Upper lobe of right lung (tissue), 1 donor: ENCODE measurements around the gene RPL7A. TPM values are rescaled to one million over a fixed set of nuclear protein-coding genes. Genes with fewer than 3 reads are reported as not detected.

Experiments
- ATAC-seq: fragments of 200-7000 bp; cut with Tn5 transposase; one replicate; pipeline ENCODE4 v1.9.1; 2020; ENCODE audit warnings: mild to moderate bottlenecking, moderate library complexity
- DNase-seq: peaks from one replicate; pipeline ENCODE4 v3.0.0-alpha.2; 2020
- H3K27ac ChIP-seq: fragments of 200-600 bp; one replicate; pipeline ENCODE4 v1.8.0; 2022
- H3K27me3 ChIP-seq: fragments of 200-600 bp; one replicate; pipeline ENCODE4 v1.8.0; 2022; ENCODE audit warnings: mild to moderate bottlenecking
- H3K36me3 ChIP-seq: fragments of 200-600 bp; one replicate; pipeline ENCODE4 v1.8.0; 2022
- H3K4me1 ChIP-seq: fragments of 200-600 bp; one replicate; pipeline ENCODE4 v1.8.0; 2022
- H3K4me3 ChIP-seq: fragments of 200-600 bp; one replicate; pipeline ENCODE4 v1.8.0; 2022; ENCODE audit warnings: mild to moderate bottlenecking
- H3K9me3 ChIP-seq: fragments of 200-600 bp; one replicate; pipeline ENCODE4 v1.8.0; 2022
- CTCF ChIP-seq: fragments of 200-600 bp; IDR thresholded peaks from one replicate; pipeline ENCODE4 v1.8.0; 2022; ENCODE audit warnings: antibody characterized with exemption
- intact Hi-C: fragments of 100-400 bp; cut with DNase I; formaldehyde crosslinking; loops from one replicate; pipeline ENCODE4 v1.11.0; 2022
- total RNA-seq: library from RNA; stranded (reverse); fragmentation: NEBNext Ultra II Directional; extraction: Animal tissue kit (Norgen Biotek cat#: 25700); gene quantifications from one replicate; pipeline ENCODE4 v1.2.1, GENCODE V29; 2021
- donor health status: DM: no; HTN: yes; CAD: no; lungs with severe emphysema.

The RPL7A gene
- total RNA-seq, 1 donor from 2014 or later = 1,380 TPM

GRCh38 chr9:133352635-133353340 is 4.8 kb downstream of the RPL7A start:
- no peaks in the 10 kb centered on the region for H3K9me3 ChIP-seq
- no peak for ATAC-seq
- no peaks in the 10 kb centered on the region for H3K27me3 ChIP-seq
- H3K4me1 ChIP-seq = peaks cover 32% of the 10 kb centered on the region
- intact Hi-C loops = no loop called here
- no peak overlapping the region for H3K27ac ChIP-seq
- H3K36me3 ChIP-seq = peaks cover 54% of the 10 kb centered on the region
- no peak for DNase-seq
- H3K4me3 ChIP-seq = no peak overlapping the region
- no peak for TF ChIP-seq CTCF

GRCh38 chr9:133353548-133353947 is 5.5 kb downstream of the RPL7A start:
- ATAC-seq = no peak
- Histone ChIP-seq H3K4me3 (no peak overlapping the region), H3K27ac (no peak overlapping the region), H3K27me3 (no peaks in the 10 kb centered on the region), H3K36me3 (peaks cover 54% of the 10 kb centered on the region), H3K4me1 (peaks cover 32% of the 10 kb centered on the region), H3K9me3 (no peaks in the 10 kb centered on the region)
- intact Hi-C loops = no loop called here
- no peak for DNase-seq
- TF ChIP-seq CTCF = no peak

GRCh38 chr9:133354766-133355165 is 6.7 kb downstream of the RPL7A start:
- no peak for TF ChIP-seq CTCF
- no peak overlapping the region for H3K4me3 ChIP-seq
- no peaks in the 10 kb centered on the region for H3K27me3 ChIP-seq
- peaks cover 22% of the 10 kb centered on the region for H3K4me1 ChIP-seq
- ATAC-seq (no peak), DNase-seq (no peak)
- peaks cover 50% of the 10 kb centered on the region for H3K36me3 ChIP-seq
- H3K27ac ChIP-seq = no peak overlapping the region
- intact Hi-C loops = no loop called here
- no peaks in the 10 kb centered on the region for H3K9me3 ChIP-seq

GRCh38 chr9:133355881-133356357 is 7.9 kb downstream of the RPL7A start:
- ATAC-seq = peak; percentile 28
- peaks cover 18% of the 10 kb centered on the region for H3K4me1 ChIP-seq
- TF ChIP-seq CTCF = no peak
- no peaks in the 10 kb centered on the region for H3K27me3 ChIP-seq
- no peak for DNase-seq
- H3K4me3 ChIP-seq = peak overlapping the region; percentile 85
- intact Hi-C loops = no loop called here
- peaks cover 50% of the 10 kb centered on the region for H3K36me3 ChIP-seq
- H3K27ac ChIP-seq = peak overlapping the region; percentile 82
- no peaks in the 10 kb centered on the region for H3K9me3 ChIP-seq

DNA sequence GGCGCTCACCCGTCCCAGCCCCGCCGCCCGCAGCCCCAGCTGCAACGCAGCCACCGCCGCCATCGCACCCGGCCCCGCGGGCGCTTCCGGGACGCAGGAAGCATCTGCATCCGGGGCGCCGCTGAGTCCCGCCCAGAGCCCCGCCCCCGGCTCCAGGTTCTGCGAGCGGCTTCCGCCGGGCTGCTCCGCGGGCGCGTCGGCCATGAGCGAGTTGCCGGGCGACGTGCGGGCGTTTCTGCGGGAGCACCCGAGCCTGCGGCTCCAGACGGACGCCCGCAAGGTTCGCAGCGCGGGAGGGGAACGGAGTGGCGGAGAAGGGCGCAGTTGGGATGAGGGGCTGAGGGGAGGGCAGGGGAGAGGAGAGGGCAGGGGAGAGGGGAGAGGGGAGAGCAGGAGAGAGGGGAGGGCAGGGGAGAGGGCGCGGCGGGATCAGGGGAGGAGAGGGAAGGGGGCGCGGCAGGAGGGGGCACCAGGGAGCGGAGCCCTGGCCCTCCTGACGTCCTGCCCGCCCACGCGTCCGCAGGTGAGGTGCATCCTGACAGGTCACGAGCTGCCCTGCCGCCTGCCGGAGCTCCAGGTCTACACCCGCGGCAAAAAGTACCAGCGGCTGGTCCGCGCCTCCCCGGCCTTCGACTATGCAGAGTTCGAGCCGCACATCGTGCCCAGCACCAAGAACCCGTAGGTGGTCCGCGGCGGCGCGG is 8.5 kb downstream of the RPL7A start, which contains the start of the genes SURF1 and SURF2:
TSS of gene SURF1 (minus strand) at position 97 of the 701 bp plus-strand sequence. CDS start at position 63, 34 bp downstream.
TSS of gene SURF2 (plus strand) at position 160 of the 701 bp plus-strand sequence. CDS start at position 203, 43 bp downstream.
- Histone ChIP-seq H3K27me3 (no peaks in the 10 kb centered on the region), H3K4me1 (peaks cover 18% of the 10 kb centered on the region), H3K9me3 (no peaks in the 10 kb centered on the region), H3K4me3 (peak within 1 kb of the TSS; percentile 85), H3K36me3 (peaks cover 50% of the 10 kb centered on the region), H3K27ac (peak within 1 kb of the TSS; percentile 82)
- DNase-seq = peak; percentile 96
- ATAC-seq = peak; percentile 95
- intact Hi-C loops = no loop called here
- no peak for TF ChIP-seq CTCF
